IMR-90 (cell line): ENCODE data around the gene THOC3. TPM values are rescaled to one million over a fixed set of nuclear protein-coding genes. Genes with fewer than 3 reads are reported as not detected.
"Not testable (repeated sequence)": the region's sequence is repeated elsewhere in the genome, so short reads cannot be mapped to it uniquely, and the experiment has no call there.

Experiments used
- ATAC-seq: fragments of 200-7000 bp; cut with Tn5 transposase; 2 replicates; pipeline ENCODE4 v1.9.1; 2020; ENCODE audit warnings: low read depth, mild to moderate bottlenecking, moderate library complexity
- BruUV-seq: library from RNA; stranded (reverse); fragments of 400-500 nt; replicated peaks from 2 replicates; lab custom pipeline; 2021; lab: Mats Ljungman, UMichigan
- CTCF ChIA-PET: fragments of 300-600 bp; formaldehyde crosslinking; extraction: SDS; loops from one replicate; lab custom pipeline; 2021; ENCODE audit warnings: antibody characterized with exemption; lab: Yijun Ruan, JAX
- POLR2A ChIA-PET: fragments of 300-600 bp; sonication (Branson Sonifier 250); formaldehyde crosslinking; loops from one replicate; lab custom pipeline; 2022; ENCODE audit warnings: antibody characterized with exemption; ENCODE audit not compliant: unreplicated experiment; lab: Charles Lee
- DNase-seq: peaks from one replicate; pipeline ENCODE4 v3.0.0; 2013
- H2AFZ ChIP-seq: replicated peaks from 2 replicates; pipeline ENCODE3; 2013; ENCODE audit warnings: low read length, mild to moderate bottlenecking; ENCODE audit not compliant: poor library complexity
- H2AK5ac ChIP-seq: 2 replicates; pipeline ENCODE4 v1.6.1; 2013; ENCODE audit warnings: low read depth, low read length, inconsistent platforms
- H2AK9ac ChIP-seq: replicated peaks from 2 replicates; pipeline ENCODE3; 2013; ENCODE audit warnings: mild to moderate bottlenecking, low read depth, low read length, moderate library complexity; ENCODE audit not compliant: poor library complexity
- H2BK120ac ChIP-seq: 2 replicates; pipeline ENCODE4 v1.6.1; 2013; ENCODE audit warnings: low read depth, low read length, inconsistent platforms
- H2BK15ac ChIP-seq: 3 replicates; pipeline ENCODE4 v1.6.1; 2013; ENCODE audit warnings: low read depth, low read length, inconsistent platforms
- H2BK20ac ChIP-seq: 2 replicates; pipeline ENCODE4 v1.6.1; 2013; ENCODE audit warnings: low read depth, mild to moderate bottlenecking, inconsistent platforms, low read length, moderate library complexity
- H2BK5ac ChIP-seq: 2 replicates; pipeline ENCODE4 v1.6.1; 2013; ENCODE audit warnings: mild to moderate bottlenecking, low read depth, low read length, inconsistent platforms; ENCODE audit not compliant: poor library complexity, severe bottlenecking
- H3K14ac ChIP-seq: replicated peaks from 2 replicates; pipeline ENCODE4 v1.6.1; 2013; ENCODE audit warnings: low read depth, low read length, inconsistent platforms
- H3K18ac ChIP-seq: 2 replicates; pipeline ENCODE4 v1.6.1; 2013; ENCODE audit warnings: low read depth, low read length, control low read depth
- H3K23ac ChIP-seq: 2 replicates; pipeline ENCODE4 v1.6.1; 2013; ENCODE audit warnings: low read depth, low read length, inconsistent platforms
- H3K27ac ChIP-seq: 2 replicates; pipeline ENCODE4 v1.5.1; 2013; ENCODE audit warnings: mild to moderate bottlenecking, control low read depth, low read length; ENCODE audit not compliant: insufficient read depth
- H3K27me3 ChIP-seq: 2 replicates; pipeline ENCODE4 v1.6.1; 2013; ENCODE audit warnings: low read length; ENCODE audit not compliant: control insufficient read depth, insufficient read depth
- H3K36me3 ChIP-seq: 2 replicates; pipeline ENCODE4 v1.6.1; 2013; ENCODE audit warnings: low read length, mixed read lengths; ENCODE audit not compliant: control insufficient read depth, insufficient read depth
- H3K4ac ChIP-seq: 2 replicates; pipeline ENCODE4 v1.6.1; 2013; ENCODE audit warnings: low read depth, low read length, inconsistent platforms
- H3K4me1 ChIP-seq: 2 replicates; pipeline ENCODE4 v1.6.1; 2013; ENCODE audit warnings: low read length, mixed read lengths; ENCODE audit not compliant: control insufficient read depth, insufficient read depth
- H3K4me2 ChIP-seq: 2 replicates; pipeline ENCODE4 v1.6.1; 2013; ENCODE audit warnings: low read depth, mild to moderate bottlenecking, control low read depth, low read length, moderate library complexity
- H3K4me3 ChIP-seq: 2 replicates; pipeline ENCODE4 v1.5.1; 2013; ENCODE audit warnings: low read depth, mild to moderate bottlenecking, control low read depth, low read length, moderate library complexity; ENCODE audit not compliant: insufficient read depth
- H3K56ac ChIP-seq: 2 replicates; pipeline ENCODE4 v1.6.1; 2013; ENCODE audit warnings: low read length, inconsistent platforms; ENCODE audit not compliant: insufficient read depth; ENCODE audit errors: extremely low read depth
- H3K79me1 ChIP-seq, 2 experiments: 2 replicates each; pipeline ENCODE4 v1.6.1; 2013; ENCODE audit warnings: low read length in 2 of 2, inconsistent platforms in 1 of 2, low read depth in 1 of 2
- H3K9ac ChIP-seq: 2 replicates; pipeline ENCODE4 v1.6.1; 2013; ENCODE audit warnings: low read depth, low read length, control low read depth
- H3K9me1 ChIP-seq: 2 replicates; pipeline ENCODE4 v1.6.1; 2013; ENCODE audit warnings: low read length, inconsistent platforms; ENCODE audit not compliant: insufficient read depth
- H3K9me3 ChIP-seq: 2 replicates; pipeline ENCODE4 v1.6.1; 2013; ENCODE audit warnings: low read length; ENCODE audit not compliant: control insufficient read depth, insufficient read depth
- H4K20me1 ChIP-seq: 2 replicates; pipeline ENCODE4 v1.6.1; 2013; ENCODE audit warnings: low read length, inconsistent platforms; ENCODE audit not compliant: insufficient read depth
- H4K5ac ChIP-seq: 2 replicates; pipeline ENCODE4 v1.6.1; 2013; ENCODE audit warnings: mild to moderate bottlenecking, low read depth, low read length, control low read depth
- H4K8ac ChIP-seq, 2 experiments: 2 replicates each; pipeline ENCODE4 v1.6.1; 2013; ENCODE audit warnings: low read depth in 2 of 2, low read length in 2 of 2, control low read depth in 1 of 2, inconsistent platforms in 1 of 2
- H4K91ac ChIP-seq: 2 replicates; pipeline ENCODE4 v1.6.1; 2013; ENCODE audit warnings: low read depth, low read length, inconsistent platforms; ENCODE audit not compliant: insufficient read depth
- RFX5 ChIP-seq: IDR thresholded peaks from 2 replicates; pipeline ENCODE4 v1.8.0; 2012; ENCODE audit warnings: low read depth, mild to moderate bottlenecking, low read length, moderate library complexity
- WGBS, 2 experiments: methylation state at CpG; one replicate each; pipeline versions ENCODE4 v1.1.5 to v1.1.7; 2013; ENCODE audit warnings: missing lambda C conversion rate in 2 of 2; ENCODE audit not compliant: insufficient read length in 1 of 2; ENCODE audit errors: extremely low coverage in 2 of 2; 5-methylcytosine and 5-hydroxymethylcytosine counted together
- dilution Hi-C: fragments of 300-500 bp; cut with HindIII; formaldehyde crosslinking; loops from one replicate; pipeline ENCODE4 v1.14.3; 2018; ENCODE audit warnings: low sequenced_read_pairs; ENCODE audit not compliant: unreplicated experiment
- in situ Hi-C: fragments of 300-500 bp; cut with MboI; formaldehyde crosslinking; loops from 3 replicates; pipeline ENCODE4 v1.14.3; 2019; ENCODE audit warnings: low sequenced_read_pairs, inconsistent platforms, mixed read lengths
- intact Hi-C: fragments of 100-400 bp; cut with micrococcal nuclease; formaldehyde crosslinking; loops from 2 replicates; pipeline ENCODE4 v1.10.0; 2022
- polyA plus RNA-seq, 3 experiments: library from polyadenylated mRNA; depleted of rRNA; stranded (reverse); fragments of >200 nt; gene quantifications; 2 replicates each; pipeline ENCODE4 v1.2.3, GENCODE V29; 2012; ENCODE audit warnings: low replicate concordance in 1 of 3
- total RNA-seq: library from RNA; depleted of rRNA; stranded (reverse); fragments of >200 nt; gene quantifications from 2 replicates; pipeline ENCODE4 v1.2.3, GENCODE V29; 2012

THOC3 gene
- total and polyA plus RNA-seq, 2 of the 4 experiments (the other 2 are of a cell fraction): 87.9 to 114 TPM

- no peak for TF ChIP-seq RFX5
Measured at GRCh38 chr5:175920231-175920811, 47.8 kb downstream of the THOC3 start (continued).

DNA sequence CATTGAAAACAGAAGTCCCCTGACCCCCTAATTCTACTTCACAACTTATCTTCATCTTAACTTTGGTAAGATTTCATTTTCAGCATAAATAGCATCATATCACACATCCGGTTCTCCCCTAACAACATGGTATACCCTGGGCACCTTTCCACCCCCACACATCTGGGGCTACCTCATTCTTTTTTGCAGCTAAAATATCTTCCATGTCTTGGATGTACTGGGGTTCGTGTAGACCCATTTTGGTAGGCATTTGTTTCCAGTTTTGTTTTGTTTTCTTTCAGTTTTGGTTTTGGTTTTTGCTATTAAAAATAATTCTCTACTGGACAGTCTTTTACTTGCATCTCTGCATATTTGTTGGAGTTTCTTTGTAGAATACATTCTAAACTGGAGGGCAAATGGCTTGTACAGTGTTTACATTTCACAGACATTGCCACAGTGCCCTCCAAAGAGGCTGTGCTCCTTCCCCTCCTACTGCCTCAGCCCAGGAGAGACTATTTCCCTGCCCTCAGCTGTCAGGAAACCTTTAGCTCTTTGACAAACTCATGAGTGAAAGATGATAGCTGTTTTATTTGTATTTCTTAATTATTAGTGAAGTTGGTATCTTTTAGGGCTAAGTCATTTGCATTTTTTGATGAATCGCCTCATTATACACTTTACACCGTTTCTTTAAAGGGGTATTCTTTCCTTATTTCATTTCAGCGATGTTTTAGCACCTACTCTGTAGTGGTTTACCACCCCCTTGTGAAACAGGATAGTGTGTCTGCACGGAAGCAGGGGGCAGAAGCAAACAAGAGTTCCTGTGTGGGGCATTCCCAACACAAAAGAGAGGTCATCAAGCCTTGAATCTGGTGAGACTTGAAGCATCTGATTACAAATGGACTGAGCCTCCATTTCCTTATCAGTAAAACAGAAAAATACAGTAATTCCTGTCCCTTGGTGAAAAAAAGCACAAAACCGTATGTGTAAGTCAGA lies 52.8 kb downstream of the THOC3 start:
- H2AK5ac ChIP-seq, H4K8ac ChIP-seq, H2BK20ac ChIP-seq, intact Hi-C loops, H3K56ac ChIP-seq, CTCF ChIA-PET, H3K9ac ChIP-seq, H3K9me3 ChIP-seq, dilution Hi-C loops, DNase-seq, H4K91ac ChIP-seq, H4K5ac ChIP-seq, in situ Hi-C loops, BruUV-seq, H3K27me3 ChIP-seq, H2BK120ac ChIP-seq, H2BK15ac ChIP-seq, H3K79me1 ChIP-seq, H3K14ac ChIP-seq, H3K9me1 ChIP-seq, H4K20me1 ChIP-seq, H3K27ac ChIP-seq, H2AK9ac ChIP-seq, H3K36me3 ChIP-seq, H3K4me1 ChIP-seq, H3K23ac ChIP-seq, H3K4me3 ChIP-seq, H2AFZ ChIP-seq, H2BK5ac ChIP-seq, H3K4ac ChIP-seq: not testable (repeated sequence)
- POLR2A ChIA-PET: interaction anchor here (0.5 kb wide), 1 partner anchor 97 kb away, joined by 3 read pairs; no protein-coding TSS in a partner anchor
- ATAC-seq: peak; percentile 76
- Histone ChIP-seq H3K4me2 (peak overlapping the region; percentile 50; the same call in 1 of the 2 replicates), H3K18ac (0 out of 2 replicates have a peak overlapping the region, but pooled peaks have one; percentile 52)
- WGBS, 2 experiments: no CpG with 5 or more reads among the region's 7 CpGs

GRCh38 chr5:175913835-175914672 lies 54.1 kb downstream of the THOC3 start:
- CTCF ChIA-PET, H3K79me1 ChIP-seq, H3K18ac ChIP-seq, H3K4ac ChIP-seq, H2AK5ac ChIP-seq, H4K8ac ChIP-seq, BruUV-seq, POLR2A ChIA-PET, H2AK9ac ChIP-seq, H2BK5ac ChIP-seq, H3K36me3 ChIP-seq, H3K56ac ChIP-seq, H3K9me1 ChIP-seq, H3K4me2 ChIP-seq, H3K9ac ChIP-seq, intact Hi-C loops, H3K14ac ChIP-seq, H4K5ac ChIP-seq, H2BK20ac ChIP-seq, H3K23ac ChIP-seq, H3K27me3 ChIP-seq, H2AFZ ChIP-seq, H3K4me1 ChIP-seq, H4K91ac ChIP-seq, H3K9me3 ChIP-seq, H4K20me1 ChIP-seq, ATAC-seq, dilution Hi-C loops, H2BK15ac ChIP-seq, H3K27ac ChIP-seq, DNase-seq, H3K4me3 ChIP-seq, H2BK120ac ChIP-seq, in situ Hi-C loops: not testable (repeated sequence)
- WGBS, 2 experiments: no CpG with 5 or more reads among the region's 20 CpGs
